Fibroblast of lung (primary cell): ENCODE data around the gene DNAH6. TPM values are rescaled to one million over a fixed set of nuclear protein-coding genes. Genes with fewer than 3 reads are reported as not detected.

Experiments used
- DNase-seq, 2 donors: peaks; one replicate each; pipeline versions ENCODE4 v3.0.0 to v3.0.0-alpha.2; 2010; ENCODE audit warnings: low read depth in 2 of 2
- H2AFZ ChIP-seq: 2 replicates; pipeline ENCODE4 v1.5.1; 2012; ENCODE audit warnings: low read length, control low read depth, inconsistent platforms
- H3K27ac ChIP-seq: 2 replicates; pipeline ENCODE4 v1.5.1; 2011; ENCODE audit warnings: low read length, control low read depth; ENCODE audit not compliant: insufficient read depth
- H3K27me3 ChIP-seq: 2 replicates; pipeline ENCODE4 v1.5.1; 2011; ENCODE audit warnings: mild to moderate bottlenecking, low read length; ENCODE audit not compliant: control insufficient read depth, insufficient read depth
- H3K36me3 ChIP-seq: 2 replicates; pipeline ENCODE4 v1.5.1; 2011; ENCODE audit warnings: low read length; ENCODE audit not compliant: control insufficient read depth, insufficient read depth
- H3K4me1 ChIP-seq: 2 replicates; pipeline ENCODE4 v1.5.1; 2011; ENCODE audit warnings: low read length; ENCODE audit not compliant: control insufficient read depth, insufficient read depth; ENCODE audit errors: extremely low read depth
- H3K4me2 ChIP-seq: 2 replicates; pipeline ENCODE4 v1.5.1; 2011; ENCODE audit warnings: low read length, control low read depth; ENCODE audit not compliant: insufficient read depth; ENCODE audit errors: extremely low read depth
- H3K4me3 ChIP-seq, 4 experiments: fragments of 200-600 bp in 1 of 4; sonication (generic) in 1 of 4; replicated peaks in 1 of 4; 2 replicates each; pipeline ENCODE4 v1.5.1; 2011 to 2016; ENCODE audit warnings: low read length in 4 of 4, low read depth in 3 of 4, mild to moderate bottlenecking in 3 of 4, control low read depth in 2 of 4, inconsistent platforms in 1 of 4, mixed read lengths in 1 of 4; ENCODE audit not compliant: insufficient read depth in 1 of 4; ENCODE audit errors: control extremely low read depth in 1 of 4
- H3K79me2 ChIP-seq: 2 replicates; pipeline ENCODE4 v1.5.1; 2012; ENCODE audit warnings: mild to moderate bottlenecking, low read length, inconsistent platforms; ENCODE audit not compliant: control insufficient read depth, insufficient read depth
- H3K9ac ChIP-seq: 2 replicates; pipeline ENCODE4 v1.5.1; 2011; ENCODE audit warnings: mild to moderate bottlenecking, low read length, control low read depth; ENCODE audit not compliant: insufficient read depth
- H3K9me3 ChIP-seq: 2 replicates; pipeline ENCODE4 v1.5.1; 2012; ENCODE audit warnings: low read depth, low read length; ENCODE audit not compliant: control insufficient read depth, insufficient read depth
- H4K20me1 ChIP-seq: 2 replicates; pipeline ENCODE4 v1.5.1; 2011; ENCODE audit warnings: low read length; ENCODE audit not compliant: control insufficient read depth, insufficient read depth; ENCODE audit errors: extremely low read depth
- EZH2 ChIP-seq: IDR thresholded peaks from 2 replicates; pipeline ENCODE4 v1.5.1; 2012; ENCODE audit warnings: low read length, control low read depth, mild to moderate bottlenecking; ENCODE audit errors: missing control alignments
- polyA plus RNA-seq, 2 donors: library from polyadenylated mRNA; depleted of rRNA in 1 of 2; stranded (reverse) in 1 of 2; unstranded in 1 of 2; fragments of >200 nt; gene quantifications; 2 replicates each; pipeline ENCODE4 v1.2.1, GENCODE V29; 2011 to 2012; ENCODE audit warnings: missing spikeins in 1 of 2
- total RNA-seq: library from RNA; depleted of rRNA; stranded (reverse); fragments of >200 nt; gene quantifications from 2 replicates; pipeline ENCODE4 v1.2.1, GENCODE V29; 2014
- TF ChIP-seq, protein P1 (sequence below), 2 donors: IDR thresholded peaks in 1 of 2; conservative IDR thresholded peaks in 1 of 2; 1 replicate in 1 of 2; 2 replicates in 1 of 2; pipeline ENCODE4 v1.5.1; 2011 to 2012; ENCODE audit warnings: low read length in 2 of 2, control low read depth in 1 of 2, inconsistent platforms in 1 of 2, low read depth in 1 of 2, mild to moderate bottlenecking in 1 of 2

Gene DNAH6
- total and polyA plus RNA-seq, 2 donors (not counting 1 experiment from before 2014, with no cell fraction given): under 0.01 to 0.01 TPM

DNA sequence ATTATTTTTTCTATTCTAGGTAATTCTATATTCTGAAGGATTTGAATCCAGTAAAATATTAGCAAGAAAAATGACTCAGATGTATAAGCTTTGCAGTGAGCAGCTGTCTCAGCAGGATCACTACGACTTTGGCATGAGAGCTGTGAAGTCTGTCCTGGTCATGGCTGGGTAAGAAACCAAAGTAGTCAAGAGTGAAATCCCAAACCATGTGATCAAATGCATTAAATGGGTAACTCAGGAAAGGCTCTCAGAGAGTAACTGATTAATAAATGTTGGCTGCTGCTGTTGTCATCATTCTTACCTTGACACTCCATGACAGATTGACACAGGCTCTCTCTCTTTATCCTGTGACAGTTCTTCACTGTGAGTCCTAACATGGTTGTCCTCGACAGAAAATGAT, 124.1 kb downstream of the DNAH6 start:
- DNase-seq: no peak
- no peak overlapping the region for H3K4me2 ChIP-seq
- H3K4me3 ChIP-seq: no peak overlapping the region
- no peak overlapping the region for H2AFZ ChIP-seq
- H3K27ac ChIP-seq: no peak overlapping the region
- H3K9ac ChIP-seq: no peak overlapping the region
- H3K79me2 ChIP-seq: no peaks in the 10 kb centered on the region
- no peaks in the 10 kb centered on the region for H3K36me3 ChIP-seq
- no peaks in the 10 kb centered on the region for H3K27me3 ChIP-seq
- no peaks in the 10 kb centered on the region for H3K4me1 ChIP-seq
- H3K9me3 ChIP-seq: no peaks in the 10 kb centered on the region
- TF ChIP-seq, protein P1, sequence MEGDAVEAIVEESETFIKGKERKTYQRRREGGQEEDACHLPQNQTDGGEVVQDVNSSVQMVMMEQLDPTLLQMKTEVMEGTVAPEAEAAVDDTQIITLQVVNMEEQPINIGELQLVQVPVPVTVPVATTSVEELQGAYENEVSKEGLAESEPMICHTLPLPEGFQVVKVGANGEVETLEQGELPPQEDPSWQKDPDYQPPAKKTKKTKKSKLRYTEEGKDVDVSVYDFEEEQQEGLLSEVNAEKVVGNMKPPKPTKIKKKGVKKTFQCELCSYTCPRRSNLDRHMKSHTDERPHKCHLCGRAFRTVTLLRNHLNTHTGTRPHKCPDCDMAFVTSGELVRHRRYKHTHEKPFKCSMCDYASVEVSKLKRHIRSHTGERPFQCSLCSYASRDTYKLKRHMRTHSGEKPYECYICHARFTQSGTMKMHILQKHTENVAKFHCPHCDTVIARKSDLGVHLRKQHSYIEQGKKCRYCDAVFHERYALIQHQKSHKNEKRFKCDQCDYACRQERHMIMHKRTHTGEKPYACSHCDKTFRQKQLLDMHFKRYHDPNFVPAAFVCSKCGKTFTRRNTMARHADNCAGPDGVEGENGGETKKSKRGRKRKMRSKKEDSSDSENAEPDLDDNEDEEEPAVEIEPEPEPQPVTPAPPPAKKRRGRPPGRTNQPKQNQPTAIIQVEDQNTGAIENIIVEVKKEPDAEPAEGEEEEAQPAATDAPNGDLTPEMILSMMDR (conservative IDR thresholded peaks at IDR 0.05 in 1 of 2, IDR thresholded peaks at IDR 0.05 in 1 of 2; ENCODE audit: low read depth in 1 of 2, low read length in 2 of 2): no peak
- TF ChIP-seq EZH2: no peak
- no peaks in the 10 kb centered on the region for H4K20me1 ChIP-seq

DNA sequence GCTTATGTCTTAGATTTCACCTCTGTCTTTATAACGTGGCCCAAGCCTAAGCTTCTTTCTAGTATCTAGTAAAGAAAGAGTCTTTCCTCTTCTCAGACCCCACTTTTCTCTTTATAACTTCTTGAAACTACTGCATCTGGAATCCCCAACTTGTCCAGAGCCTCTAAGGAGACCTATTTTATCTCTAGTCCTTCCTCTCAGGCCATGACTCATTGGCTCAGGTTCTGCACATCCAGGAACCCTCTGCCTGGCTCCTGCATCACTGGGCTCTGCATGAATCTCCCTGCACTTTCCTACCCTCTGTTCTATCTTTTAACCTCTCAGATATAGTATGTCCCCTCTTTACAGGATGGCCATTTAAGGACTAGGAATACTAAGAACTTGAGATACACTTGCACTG, 124.7 kb downstream of the DNAH6 start:
- no peak for TF ChIP-seq EZH2
- TF ChIP-seq, protein P1 (conservative IDR thresholded peaks at IDR 0.05 in 1 of 2, IDR thresholded peaks at IDR 0.05 in 1 of 2; ENCODE audit: low read depth in 1 of 2, low read length in 2 of 2): no peak
- no peak overlapping the region for H2AFZ ChIP-seq
- H3K9ac ChIP-seq: no peak overlapping the region
- no peak overlapping the region for H3K27ac ChIP-seq
- H3K9me3 ChIP-seq: no peaks in the 10 kb centered on the region
- H4K20me1 ChIP-seq: no peaks in the 10 kb centered on the region
- no peaks in the 10 kb centered on the region for H3K79me2 ChIP-seq
- H3K4me2 ChIP-seq: no peak overlapping the region
- no peaks in the 10 kb centered on the region for H3K27me3 ChIP-seq
- no peaks in the 10 kb centered on the region for H3K36me3 ChIP-seq
- DNase-seq: no peak
- no peaks in the 10 kb centered on the region for H3K4me1 ChIP-seq
- no peak overlapping the region for H3K4me3 ChIP-seq

DNA sequence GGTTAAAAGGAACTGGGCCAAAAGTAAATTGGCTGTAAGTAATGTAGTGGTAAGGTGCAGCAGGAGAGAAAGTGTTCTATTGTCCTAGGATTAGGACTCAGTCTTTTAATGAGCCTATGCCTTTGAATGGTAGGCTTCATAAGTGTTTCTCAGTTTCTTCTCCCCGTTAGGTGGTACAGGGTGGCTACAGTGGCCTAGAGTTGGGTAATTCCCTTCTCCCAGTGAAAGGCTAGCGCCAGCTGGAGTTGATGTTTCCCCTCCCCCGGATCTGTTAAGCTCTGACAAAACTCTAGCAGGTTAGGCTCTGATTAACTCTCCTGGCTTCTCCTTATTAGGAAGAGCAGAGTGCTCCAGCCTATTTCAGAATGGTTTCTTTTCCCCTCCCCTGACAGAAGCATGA, 127.7 kb downstream of the DNAH6 start:
- Histone ChIP-seq H3K36me3 (no peaks in the 10 kb centered on the region), H3K4me3 (no peak overlapping the region), H3K27ac (no peak overlapping the region), H3K79me2 (no peaks in the 10 kb centered on the region), H3K9ac (no peak overlapping the region), H3K4me1 (no peaks in the 10 kb centered on the region), H3K27me3 (no peaks in the 10 kb centered on the region), H4K20me1 (no peaks in the 10 kb centered on the region), H2AFZ (no peak overlapping the region), H3K9me3 (no peaks in the 10 kb centered on the region), H3K4me2 (no peak overlapping the region)
- TF ChIP-seq, protein P1 (conservative IDR thresholded peaks at IDR 0.05 in 1 of 2, IDR thresholded peaks at IDR 0.05 in 1 of 2; ENCODE audit: low read depth in 1 of 2, low read length in 2 of 2): no peak
- no peak for TF ChIP-seq EZH2
- peak in 1 of 2 donors; percentile 6 for DNase-seq
